Measurements from ENCODE around the gene ALPG.
"Not testable (repeated sequence)": the region's sequence is repeated elsewhere in the genome, so short reads cannot be mapped to it uniquely, and the experiment has no call there.

The ALPG gene

DNA sequence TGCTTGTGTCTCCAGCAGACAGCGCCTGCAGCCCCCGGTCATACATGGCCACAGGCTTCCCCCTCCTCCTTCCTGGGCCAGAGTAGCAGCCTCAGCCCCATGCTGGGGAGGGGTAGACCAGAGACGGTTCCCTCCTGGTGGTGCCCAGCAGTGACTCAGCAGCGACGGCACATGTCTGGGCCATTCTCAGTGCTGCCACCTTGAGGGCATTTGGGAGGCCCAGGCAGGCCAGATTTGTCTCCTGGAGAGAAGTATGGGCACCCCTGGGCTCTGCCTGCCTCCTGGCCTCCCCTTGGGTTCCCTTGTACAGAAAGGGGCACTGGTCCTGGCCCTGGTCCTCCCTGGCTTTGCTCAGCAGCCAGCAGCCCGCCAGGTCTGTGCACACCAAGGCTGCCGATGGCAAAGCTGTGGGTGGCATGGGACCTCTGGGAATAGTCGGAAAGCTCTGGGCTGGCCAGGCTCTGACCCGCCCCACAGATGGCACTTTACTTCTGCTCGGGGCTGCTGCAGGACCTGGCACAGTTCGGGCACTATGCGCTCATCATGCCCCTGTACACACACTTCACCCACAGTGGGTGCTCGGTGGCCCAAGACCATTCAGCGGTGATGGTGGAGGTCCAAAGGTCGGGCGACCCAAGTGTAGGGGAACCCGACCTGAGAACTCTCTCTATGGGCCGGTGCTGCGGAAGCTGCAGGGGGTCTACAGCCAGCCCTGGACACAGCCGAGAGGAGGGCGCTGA lies 37.9 kb downstream of the ALPG start:
- TF ChIP-seq, protein P1, sequence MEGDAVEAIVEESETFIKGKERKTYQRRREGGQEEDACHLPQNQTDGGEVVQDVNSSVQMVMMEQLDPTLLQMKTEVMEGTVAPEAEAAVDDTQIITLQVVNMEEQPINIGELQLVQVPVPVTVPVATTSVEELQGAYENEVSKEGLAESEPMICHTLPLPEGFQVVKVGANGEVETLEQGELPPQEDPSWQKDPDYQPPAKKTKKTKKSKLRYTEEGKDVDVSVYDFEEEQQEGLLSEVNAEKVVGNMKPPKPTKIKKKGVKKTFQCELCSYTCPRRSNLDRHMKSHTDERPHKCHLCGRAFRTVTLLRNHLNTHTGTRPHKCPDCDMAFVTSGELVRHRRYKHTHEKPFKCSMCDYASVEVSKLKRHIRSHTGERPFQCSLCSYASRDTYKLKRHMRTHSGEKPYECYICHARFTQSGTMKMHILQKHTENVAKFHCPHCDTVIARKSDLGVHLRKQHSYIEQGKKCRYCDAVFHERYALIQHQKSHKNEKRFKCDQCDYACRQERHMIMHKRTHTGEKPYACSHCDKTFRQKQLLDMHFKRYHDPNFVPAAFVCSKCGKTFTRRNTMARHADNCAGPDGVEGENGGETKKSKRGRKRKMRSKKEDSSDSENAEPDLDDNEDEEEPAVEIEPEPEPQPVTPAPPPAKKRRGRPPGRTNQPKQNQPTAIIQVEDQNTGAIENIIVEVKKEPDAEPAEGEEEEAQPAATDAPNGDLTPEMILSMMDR (IDR thresholded peaks at IDR 0.05; ENCODE audit: insufficient read depth, low read length, missing control alignments), result peak; percentile 75
- CTCF ChIA-PET, result interaction anchor here (0.5 to 2.0 kb wide), 13 partner anchors 9 to 545 kb away, joined by 3 to 14 read pairs (median 3); partner anchors contain the start of gene PRSS56
- H3K4me3 ChIP-seq (ENCODE audit: low read depth, low read length), result no peak overlapping the region
- POLR2A ChIA-PET, result no interaction called here
- no peak for DNase-seq (ENCODE audit: low read depth, low spot score)

DNA sequence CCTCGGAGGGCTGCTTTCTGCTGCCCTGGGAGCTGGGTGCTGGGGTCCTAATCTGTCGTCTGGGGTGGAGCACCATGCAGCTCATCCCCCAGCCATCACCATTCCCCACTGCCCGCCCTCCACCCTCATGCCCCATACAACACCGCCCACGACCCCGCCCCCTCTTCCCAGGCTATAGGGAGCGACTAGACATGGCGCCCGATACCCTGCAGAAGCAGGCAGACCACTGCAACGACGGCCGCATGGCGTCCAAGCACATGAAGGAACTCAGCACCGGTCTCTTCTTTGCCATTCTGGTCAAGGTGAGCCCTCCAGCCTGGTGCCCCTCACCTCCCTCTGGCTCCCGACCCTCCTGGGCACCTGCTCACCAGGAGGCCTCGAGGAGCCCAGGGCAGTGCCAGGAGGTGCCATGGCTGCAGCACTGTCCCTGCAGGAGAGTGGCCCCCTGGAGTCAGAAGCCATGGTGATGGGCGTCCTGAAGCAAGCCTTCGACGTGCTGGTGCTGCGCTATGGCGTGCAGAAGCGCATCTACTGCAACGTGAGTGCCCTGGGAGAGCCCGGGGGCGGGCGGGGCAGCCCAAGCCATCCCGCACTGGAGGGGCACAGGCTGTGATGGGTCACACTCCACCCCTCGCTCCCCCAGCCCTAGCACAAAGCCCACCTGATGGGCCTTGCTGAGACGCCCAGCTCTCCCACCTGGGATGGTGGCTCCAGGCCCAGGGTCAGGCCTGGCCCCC lies 38.7 kb downstream of the ALPG start:
- DNase-seq (ENCODE audit: low read depth, low spot score); POLR2A ChIA-PET; H3K4me3 ChIP-seq (ENCODE audit: low read depth, low read length): not testable (repeated sequence)
- CTCF ChIA-PET, result interaction anchor here (0.8 to 3.6 kb wide), 10 partner anchors 10 to 546 kb away, joined by 3 to 38 read pairs (median 6); partner anchors contain the start of gene PRSS56

DNA sequence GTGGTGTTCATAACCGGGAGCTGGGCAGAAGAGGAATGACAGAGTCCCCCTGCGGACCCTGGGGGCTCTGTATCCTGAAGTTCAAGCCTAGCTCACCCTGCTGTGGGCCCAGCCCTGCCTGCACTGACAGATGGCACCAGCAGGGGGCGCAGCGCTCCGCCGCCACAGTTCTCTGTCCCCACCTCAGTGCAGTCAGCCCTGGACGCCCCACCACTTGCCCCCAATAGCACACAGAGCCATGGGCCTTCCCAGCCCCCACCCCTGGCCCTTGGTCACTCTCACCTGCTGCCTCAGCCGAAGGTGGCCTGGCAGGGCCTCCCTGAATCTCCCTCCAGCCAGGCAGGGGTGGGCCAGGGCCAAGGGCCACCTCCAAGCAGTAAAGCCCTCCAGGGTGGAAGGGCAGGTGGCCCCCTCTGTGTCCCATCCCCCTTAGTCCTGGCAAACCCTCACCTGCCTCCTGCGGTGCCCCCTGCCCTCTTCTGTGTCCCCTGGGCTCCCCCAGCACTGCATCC lies 39.7 kb downstream of the ALPG start:
- CTCF ChIA-PET, result interaction anchor here (0.8 to 3.6 kb wide), 15 partner anchors 9 to 594 kb away, joined by 3 to 38 read pairs (median 5); partner anchors contain the start of gene PRSS56
- POLR2A ChIA-PET; DNase-seq (ENCODE audit: low read depth, low spot score); H3K4me3 ChIP-seq (ENCODE audit: low read depth, low read length): not testable (repeated sequence)

DNA sequence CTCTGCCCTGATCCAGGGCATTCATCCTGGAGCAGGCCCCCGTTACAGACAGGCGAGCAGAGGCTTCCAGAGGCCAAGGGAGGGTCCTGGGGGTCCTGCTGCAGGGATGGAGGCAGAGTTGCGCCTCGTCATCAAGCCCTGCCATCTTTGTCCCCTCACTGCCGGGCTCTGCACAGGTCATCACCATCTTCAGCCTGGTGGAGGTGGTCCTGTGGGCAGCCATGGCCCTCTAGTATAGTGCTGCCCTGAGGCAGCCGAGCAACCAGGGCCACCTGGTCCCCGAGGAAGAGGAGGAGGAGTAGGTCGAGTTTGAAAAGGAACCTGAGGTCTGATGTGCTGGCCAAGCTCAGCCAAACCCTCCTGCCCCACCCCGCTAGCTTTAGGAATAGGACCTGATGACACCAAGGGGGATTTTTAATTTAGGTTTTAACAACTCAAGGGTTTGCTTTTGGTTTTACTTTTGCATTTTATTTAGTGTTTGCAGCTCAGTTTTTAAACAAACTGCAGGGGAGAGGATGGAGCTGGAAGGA lies 40.5 kb downstream of the ALPG start:
- TF ChIP-seq, protein P1 (IDR thresholded peaks at IDR 0.05; ENCODE audit: insufficient read depth, low read length, missing control alignments), result no peak
- H3K4me3 ChIP-seq (ENCODE audit: low read depth, low read length), result no peak overlapping the region
- ChIA-PET CTCF (interaction anchor here (0.8 to 3.6 kb wide), 16 partner anchors 10 to 595 kb away, joined by 3 to 38 read pairs (median 4); partner anchors contain the start of genes CHRND and PRSS56), POLR2A (no interaction called here)
- no peak for DNase-seq (ENCODE audit: low read depth, low spot score)

DNA sequence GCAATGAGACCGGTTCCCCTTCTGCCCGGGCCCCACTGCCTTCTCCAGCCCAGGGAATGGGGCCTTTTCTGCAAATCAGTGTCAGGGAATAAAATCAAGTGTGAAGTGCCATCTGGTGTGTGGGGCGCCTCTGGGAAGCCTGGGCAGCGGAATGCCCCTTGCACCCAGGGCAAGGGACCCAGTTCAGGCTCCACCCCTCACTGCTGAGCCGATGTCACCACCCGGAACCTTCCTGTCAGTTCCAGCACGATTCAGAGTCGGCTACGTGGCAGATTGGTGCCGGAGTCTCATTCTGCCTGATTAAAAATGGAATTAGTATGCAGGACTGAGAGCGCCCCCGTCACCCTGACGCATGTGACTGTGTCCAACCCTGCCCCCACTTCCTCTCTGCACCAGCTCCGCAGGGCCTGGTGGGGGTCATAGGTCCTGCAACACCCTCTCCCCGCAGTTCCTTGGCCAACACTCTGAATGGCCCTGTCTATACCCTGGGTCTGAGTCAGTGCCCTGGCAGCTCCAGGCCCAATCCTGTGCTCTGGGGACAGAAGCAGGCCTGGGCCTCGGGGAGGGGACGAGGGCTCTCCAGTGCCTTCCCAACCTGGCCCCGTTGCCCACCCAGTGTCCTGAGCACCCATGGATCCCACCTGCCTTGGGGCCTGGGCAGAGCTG lies 41.1 kb downstream of the ALPG start:
- ChIA-PET CTCF (interaction anchor here (1.0 to 3.6 kb wide), 13 partner anchors 9 to 595 kb away, joined by 3 to 38 read pairs (median 6); partner anchors contain the start of genes CHRND and PRSS56), POLR2A (no interaction called here)
- H3K4me3 ChIP-seq (ENCODE audit: low read depth, low read length), result no peak overlapping the region
- TF ChIP-seq, protein P1 (IDR thresholded peaks at IDR 0.05; ENCODE audit: insufficient read depth, low read length, missing control alignments), result no peak
- no peak for DNase-seq (ENCODE audit: low read depth, low spot score)

DNA sequence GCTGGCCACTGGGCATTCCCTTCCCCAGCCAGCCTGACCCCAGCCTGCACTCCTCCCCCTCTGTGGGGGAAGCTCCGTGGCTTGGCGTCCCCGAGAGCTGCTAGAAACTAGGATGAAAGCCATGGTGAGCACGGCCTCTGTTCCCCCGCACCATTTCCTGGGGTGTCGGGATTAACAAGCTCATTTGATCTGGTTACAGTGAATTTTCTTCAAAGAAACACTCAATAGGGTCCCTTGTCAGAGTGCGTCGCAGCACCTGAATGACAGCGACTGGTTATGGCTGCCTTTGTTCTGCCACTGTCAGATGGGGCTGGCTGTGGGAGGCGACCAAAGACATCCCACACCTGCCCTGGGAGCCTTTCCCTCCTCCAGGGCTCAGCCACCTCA lies 41.7 kb downstream of the ALPG start:
- no peak for DNase-seq (ENCODE audit: low read depth, low spot score)
- H3K4me3 ChIP-seq (ENCODE audit: low read depth, low read length), result no peak overlapping the region
- POLR2A ChIA-PET, result no interaction called here
- TF ChIP-seq, protein P1 (IDR thresholded peaks at IDR 0.05; ENCODE audit: insufficient read depth, low read length, missing control alignments), result no peak
- CTCF ChIA-PET, result interaction anchor here (1.0 to 3.6 kb wide), 6 partner anchors 9 to 549 kb away, joined by 4 to 38 read pairs (median 10); partner anchors contain the start of gene PRSS56

Measured in AG04449 (cell line).